ENCODE data around the gene DMBX1. TPM values are rescaled to one million over a fixed set of nuclear protein-coding genes. Genes with fewer than 3 reads are reported as not detected.

Gene DMBX1
- total and polyA plus RNA-seq, 9 of the 15 experiments (the other 6 are each of a cell fraction or from before 2014, with no cell fraction given): 0.25 to 4.3 (median 1.0) TPM

GRCh38 chr1:46446646-46447498, 42.8 kb upstream of the DMBX1 start (continued):
- TF ChIP-seq ZBTB34 (CRISPR knock-in tag; IDR thresholded peaks at IDR 0.05) (no peak), GTF2B (IDR thresholded peaks at IDR 0.05; ENCODE audit: extremely low read depth, insufficient read length) (no peak), E2F1 (CRISPR knock-in tag; IDR thresholded peaks at IDR 0.05) (no peak), NUFIP1 (IDR thresholded peaks at IDR 0.05; ENCODE audit: partially characterized antibody) (no peak), LARP7 (IDR thresholded peaks at IDR 0.05) (no peak), SRSF9 (IDR thresholded peaks at IDR 0.05; ENCODE audit: borderline replicate concordance, low read depth, low read length) (no peak), CHD1 (IDR thresholded peaks at IDR 0.05; ENCODE audit: low read length) (no peak), ZNF639 (CRISPR knock-in tag; conservative IDR thresholded peaks at IDR 0.05 in 1 of 2, IDR thresholded peaks at IDR 0.05 in 1 of 2) (no peak), PREB (CRISPR knock-in tag; IDR thresholded peaks at IDR 0.05) (no peak), TAF15 (IDR thresholded peaks at IDR 0.05; ENCODE audit: low read depth, low read length) (no peak)
